ENCODE data around the gene PER1. TPM values are rescaled to one million over a fixed set of nuclear protein-coding genes. Genes with fewer than 3 reads are reported as not detected.

PER1 gene
- total and polyA plus RNA-seq, 2 of the 13 experiments (the other 11 are each of a cell fraction or from before 2014, with no cell fraction given): 2.6 to 3.6 TPM

DNA sequence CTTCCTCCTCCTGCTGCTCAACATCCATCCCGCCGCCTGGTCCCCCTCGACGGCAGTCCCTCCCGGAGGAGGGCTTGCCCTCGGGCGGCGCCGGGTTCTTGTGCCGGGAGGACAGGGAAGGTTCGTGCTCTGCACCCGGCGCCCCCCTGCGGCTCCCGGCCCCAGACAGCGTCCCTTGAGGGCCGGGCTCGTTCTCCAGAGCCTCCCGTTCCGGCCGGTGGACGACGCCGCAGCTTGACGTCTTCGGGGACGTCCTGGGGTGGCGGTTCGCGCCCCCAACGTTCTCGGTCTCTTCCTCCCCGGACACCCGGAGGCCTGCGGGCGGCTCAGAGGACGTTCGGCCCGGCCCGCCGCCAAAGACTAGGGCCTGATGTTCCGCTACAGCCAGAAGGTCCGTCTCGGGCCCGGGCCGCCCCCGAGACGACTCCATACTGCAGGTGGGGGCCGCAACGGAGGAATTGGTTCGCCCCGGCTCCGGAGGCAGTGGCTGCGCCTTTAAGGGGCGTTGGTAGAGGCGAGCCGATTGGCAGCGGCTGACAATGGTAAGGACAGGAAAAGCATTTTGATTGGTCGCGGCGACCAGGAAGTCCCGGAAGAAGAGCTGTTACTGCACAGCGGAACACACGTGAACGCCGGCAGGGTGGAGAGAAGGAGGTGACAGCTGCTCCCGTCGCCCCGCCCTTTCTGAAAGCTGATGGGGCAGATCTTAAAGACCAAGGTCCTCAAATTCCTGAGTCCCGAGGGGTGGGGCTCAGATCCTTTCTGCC lies 37.7 kb upstream of the PER1 start, which contains the start of gene BORCS6 (continued):
- no peak for TF ChIP-seq TBL1XR1 (IDR thresholded peaks at IDR 0.05; ENCODE audit: borderline replicate concordance, low read length, partially characterized antibody)
- TF ChIP-seq TARDBP (CRISPR knock-in tag; IDR thresholded peaks at IDR 0.05): no peak; the same call in 1 of the 2 replicates
- TF ChIP-seq NFE2L2 (IDR thresholded peaks at IDR 0.05; ENCODE audit: low read length): no peak
- TF ChIP-seq GATAD2A (CRISPR knock-in tag; IDR thresholded peaks at IDR 0.05): no peak
- TF ChIP-seq, protein P1, sequence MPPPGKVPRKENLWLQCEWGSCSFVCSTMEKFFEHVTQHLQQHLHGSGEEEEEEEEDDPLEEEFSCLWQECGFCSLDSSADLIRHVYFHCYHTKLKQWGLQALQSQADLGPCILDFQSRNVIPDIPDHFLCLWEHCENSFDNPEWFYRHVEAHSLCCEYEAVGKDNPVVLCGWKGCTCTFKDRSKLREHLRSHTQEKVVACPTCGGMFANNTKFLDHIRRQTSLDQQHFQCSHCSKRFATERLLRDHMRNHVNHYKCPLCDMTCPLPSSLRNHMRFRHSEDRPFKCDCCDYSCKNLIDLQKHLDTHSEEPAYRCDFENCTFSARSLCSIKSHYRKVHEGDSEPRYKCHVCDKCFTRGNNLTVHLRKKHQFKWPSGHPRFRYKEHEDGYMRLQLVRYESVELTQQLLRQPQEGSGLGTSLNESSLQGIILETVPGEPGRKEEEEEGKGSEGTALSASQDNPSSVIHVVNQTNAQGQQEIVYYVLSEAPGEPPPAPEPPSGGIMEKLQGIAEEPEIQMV (CRISPR knock-in tag; IDR thresholded peaks at IDR 0.05; ENCODE audit: low read depth): 0 out of 2 replicates have a peak, but pooled peaks have one; percentile 42
- TF ChIP-seq, protein P2, sequence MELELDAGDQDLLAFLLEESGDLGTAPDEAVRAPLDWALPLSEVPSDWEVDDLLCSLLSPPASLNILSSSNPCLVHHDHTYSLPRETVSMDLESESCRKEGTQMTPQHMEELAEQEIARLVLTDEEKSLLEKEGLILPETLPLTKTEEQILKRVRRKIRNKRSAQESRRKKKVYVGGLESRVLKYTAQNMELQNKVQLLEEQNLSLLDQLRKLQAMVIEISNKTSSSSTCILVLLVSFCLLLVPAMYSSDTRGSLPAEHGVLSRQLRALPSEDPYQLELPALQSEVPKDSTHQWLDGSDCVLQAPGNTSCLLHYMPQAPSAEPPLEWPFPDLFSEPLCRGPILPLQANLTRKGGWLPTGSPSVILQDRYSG (CRISPR knock-in tag; IDR thresholded peaks at IDR 0.05): no peak
- TF ChIP-seq, protein P3, sequence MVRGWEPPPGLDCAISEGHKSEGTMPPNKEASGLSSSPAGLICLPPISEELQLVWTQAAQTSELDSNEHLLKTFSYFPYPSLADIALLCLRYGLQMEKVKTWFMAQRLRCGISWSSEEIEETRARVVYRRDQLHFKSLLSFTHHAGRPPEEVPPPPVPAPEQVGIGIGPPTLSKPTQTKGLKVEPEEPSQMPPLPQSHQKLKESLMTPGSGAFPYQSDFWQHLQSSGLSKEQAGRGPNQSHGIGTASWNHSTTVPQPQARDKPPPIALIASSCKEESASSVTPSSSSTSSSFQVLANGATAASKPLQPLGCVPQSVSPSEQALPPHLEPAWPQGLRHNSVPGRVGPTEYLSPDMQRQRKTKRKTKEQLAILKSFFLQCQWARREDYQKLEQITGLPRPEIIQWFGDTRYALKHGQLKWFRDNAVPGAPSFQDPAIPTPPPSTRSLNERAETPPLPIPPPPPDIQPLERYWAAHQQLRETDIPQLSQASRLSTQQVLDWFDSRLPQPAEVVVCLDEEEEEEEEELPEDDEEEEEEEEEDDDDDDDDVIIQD (CRISPR knock-in tag; IDR thresholded peaks at IDR 0.05; ENCODE audit: low read depth): no peak
- TF ChIP-seq ZNF296 (CRISPR knock-in tag; conservative IDR thresholded peaks at IDR 0.05): no peak
- TF ChIP-seq ZNF333 (CRISPR knock-in tag; IDR thresholded peaks at IDR 0.05; ENCODE audit: borderline replicate concordance): peak; percentile 82; the same call in 1 of the 2 replicates
- TF ChIP-seq ZNF44 (CRISPR knock-in tag; IDR thresholded peaks at IDR 0.05): no peak; the same call in 1 of the 2 replicates
- no peak for TF ChIP-seq ZNF780A (CRISPR knock-in tag; IDR thresholded peaks at IDR 0.05)
- TF ChIP-seq, protein P4, sequence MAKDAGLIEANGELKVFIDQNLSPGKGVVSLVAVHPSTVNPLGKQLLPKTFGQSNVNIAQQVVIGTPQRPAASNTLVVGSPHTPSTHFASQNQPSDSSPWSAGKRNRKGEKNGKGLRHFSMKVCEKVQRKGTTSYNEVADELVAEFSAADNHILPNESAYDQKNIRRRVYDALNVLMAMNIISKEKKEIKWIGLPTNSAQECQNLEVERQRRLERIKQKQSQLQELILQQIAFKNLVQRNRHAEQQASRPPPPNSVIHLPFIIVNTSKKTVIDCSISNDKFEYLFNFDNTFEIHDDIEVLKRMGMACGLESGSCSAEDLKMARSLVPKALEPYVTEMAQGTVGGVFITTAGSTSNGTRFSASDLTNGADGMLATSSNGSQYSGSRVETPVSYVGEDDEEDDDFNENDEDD (CRISPR knock-in tag; IDR thresholded peaks at IDR 0.05; ENCODE audit: borderline replicate concordance): no peak; the same call in 1 of the 2 replicates
- no peak; the same call in 1 of the 2 replicates for TF ChIP-seq KDM5B (CRISPR knock-in tag; IDR thresholded peaks at IDR 0.05; ENCODE audit: borderline replicate concordance)
- peak; percentile 47; the same call in 1 of the 2 replicates for TF ChIP-seq RFX5 (IDR thresholded peaks at IDR 0.05; ENCODE audit: low read depth, low read length)
- TF ChIP-seq NR2F2 (IDR thresholded peaks at IDR 0.05; ENCODE audit: borderline replicate concordance, low read depth): no peak
- TF ChIP-seq, protein P5, sequence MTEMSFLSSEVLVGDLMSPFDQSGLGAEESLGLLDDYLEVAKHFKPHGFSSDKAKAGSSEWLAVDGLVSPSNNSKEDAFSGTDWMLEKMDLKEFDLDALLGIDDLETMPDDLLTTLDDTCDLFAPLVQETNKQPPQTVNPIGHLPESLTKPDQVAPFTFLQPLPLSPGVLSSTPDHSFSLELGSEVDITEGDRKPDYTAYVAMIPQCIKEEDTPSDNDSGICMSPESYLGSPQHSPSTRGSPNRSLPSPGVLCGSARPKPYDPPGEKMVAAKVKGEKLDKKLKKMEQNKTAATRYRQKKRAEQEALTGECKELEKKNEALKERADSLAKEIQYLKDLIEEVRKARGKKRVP (CRISPR knock-in tag; IDR thresholded peaks at IDR 0.05): no peak
- TF ChIP-seq, protein P6, sequence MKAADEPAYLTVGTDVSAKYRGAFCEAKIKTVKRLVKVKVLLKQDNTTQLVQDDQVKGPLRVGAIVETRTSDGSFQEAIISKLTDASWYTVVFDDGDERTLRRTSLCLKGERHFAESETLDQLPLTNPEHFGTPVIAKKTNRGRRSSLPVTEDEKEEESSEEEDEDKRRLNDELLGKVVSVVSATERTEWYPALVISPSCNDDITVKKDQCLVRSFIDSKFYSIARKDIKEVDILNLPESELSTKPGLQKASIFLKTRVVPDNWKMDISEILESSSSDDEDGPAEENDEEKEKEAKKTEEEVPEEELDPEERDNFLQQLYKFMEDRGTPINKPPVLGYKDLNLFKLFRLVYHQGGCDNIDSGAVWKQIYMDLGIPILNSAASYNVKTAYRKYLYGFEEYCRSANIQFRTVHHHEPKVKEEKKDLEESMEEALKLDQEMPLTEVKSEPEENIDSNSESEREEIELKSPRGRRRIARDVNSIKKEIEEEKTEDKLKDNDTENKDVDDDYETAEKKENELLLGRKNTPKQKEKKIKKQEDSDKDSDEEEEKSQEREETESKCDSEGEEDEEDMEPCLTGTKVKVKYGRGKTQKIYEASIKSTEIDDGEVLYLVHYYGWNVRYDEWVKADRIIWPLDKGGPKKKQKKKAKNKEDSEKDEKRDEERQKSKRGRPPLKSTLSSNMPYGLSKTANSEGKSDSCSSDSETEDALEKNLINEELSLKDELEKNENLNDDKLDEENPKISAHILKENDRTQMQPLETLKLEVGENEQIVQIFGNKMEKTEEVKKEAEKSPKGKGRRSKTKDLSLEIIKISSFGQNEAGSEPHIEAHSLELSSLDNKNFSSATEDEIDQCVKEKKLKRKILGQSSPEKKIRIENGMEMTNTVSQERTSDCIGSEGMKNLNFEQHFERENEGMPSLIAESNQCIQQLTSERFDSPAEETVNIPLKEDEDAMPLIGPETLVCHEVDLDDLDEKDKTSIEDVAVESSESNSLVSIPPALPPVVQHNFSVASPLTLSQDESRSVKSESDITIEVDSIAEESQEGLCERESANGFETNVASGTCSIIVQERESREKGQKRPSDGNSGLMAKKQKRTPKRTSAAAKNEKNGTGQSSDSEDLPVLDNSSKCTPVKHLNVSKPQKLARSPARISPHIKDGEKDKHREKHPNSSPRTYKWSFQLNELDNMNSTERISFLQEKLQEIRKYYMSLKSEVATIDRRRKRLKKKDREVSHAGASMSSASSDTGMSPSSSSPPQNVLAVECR (CRISPR knock-in tag; IDR thresholded peaks at IDR 0.05; ENCODE audit: borderline replicate concordance): peak; percentile 69; the same call in 1 of the 2 replicates
- no peak for TF ChIP-seq ZNF724P (CRISPR knock-in tag; IDR thresholded peaks at IDR 0.05; ENCODE audit: borderline replicate concordance)

Measured in HepG2 (cell line).